Parathyroid adenoma (tissue), 2 donors: ENCODE data around the gene INPP4A.

Experiments used
- H2AFZ ChIP-seq: fragments of 300-600 bp; sonication (generic); one replicate; pipeline ENCODE4 v1.7.0; 2017; ENCODE audit warnings: antibody characterized with exemption, mild to moderate bottlenecking
- H3K27ac ChIP-seq: fragments of 300-600 bp; sonication (generic); one replicate; pipeline ENCODE4 v1.7.0; 2017
- H3K27me3 ChIP-seq: fragments of 300-600 bp; sonication (generic); one replicate; pipeline ENCODE4 v1.7.0; 2017; ENCODE audit warnings: low read length; ENCODE audit not compliant: control insufficient read depth, insufficient read depth
- H3K36me3 ChIP-seq: fragments of 300-600 bp; sonication (generic); one replicate; pipeline ENCODE4 v1.7.0; 2017; ENCODE audit warnings: low read length; ENCODE audit not compliant: control insufficient read depth, insufficient read depth
- H3K4me1 ChIP-seq: fragments of 300-600 bp; sonication (generic); one replicate; pipeline ENCODE4 v1.7.0; 2017; ENCODE audit warnings: control low read depth
- H3K4me2 ChIP-seq: fragments of 300-600 bp; sonication (generic); one replicate; pipeline ENCODE4 v1.7.0; 2017; ENCODE audit warnings: low read length
- H3K4me3 ChIP-seq: fragments of 300-600 bp; sonication (generic); one replicate; pipeline ENCODE4 v1.7.0; 2017; ENCODE audit warnings: low read depth, low read length
- H3K79me2 ChIP-seq: fragments of 300-600 bp; sonication (generic); one replicate; pipeline ENCODE4 v1.7.0; 2017; ENCODE audit warnings: control low read depth
- H3K9ac ChIP-seq: fragments of 300-600 bp; sonication (generic); one replicate; pipeline ENCODE4 v1.7.0; 2017; ENCODE audit warnings: mild to moderate bottlenecking
- H3K9me3 ChIP-seq: fragments of 300-600 bp; sonication (generic); one replicate; pipeline ENCODE4 v1.7.0; 2017; ENCODE audit warnings: low read length; ENCODE audit not compliant: control insufficient read depth
- TF ChIP-seq, protein P1 (sequence below): fragments of 300-600 bp; sonication (generic); IDR thresholded peaks from one replicate; pipeline ENCODE4 v1.7.0; 2017; ENCODE audit warnings: antibody characterized with exemption, mild to moderate bottlenecking
- donor health status: primary hyperparathyroidism.

Gene INPP4A

DNA sequence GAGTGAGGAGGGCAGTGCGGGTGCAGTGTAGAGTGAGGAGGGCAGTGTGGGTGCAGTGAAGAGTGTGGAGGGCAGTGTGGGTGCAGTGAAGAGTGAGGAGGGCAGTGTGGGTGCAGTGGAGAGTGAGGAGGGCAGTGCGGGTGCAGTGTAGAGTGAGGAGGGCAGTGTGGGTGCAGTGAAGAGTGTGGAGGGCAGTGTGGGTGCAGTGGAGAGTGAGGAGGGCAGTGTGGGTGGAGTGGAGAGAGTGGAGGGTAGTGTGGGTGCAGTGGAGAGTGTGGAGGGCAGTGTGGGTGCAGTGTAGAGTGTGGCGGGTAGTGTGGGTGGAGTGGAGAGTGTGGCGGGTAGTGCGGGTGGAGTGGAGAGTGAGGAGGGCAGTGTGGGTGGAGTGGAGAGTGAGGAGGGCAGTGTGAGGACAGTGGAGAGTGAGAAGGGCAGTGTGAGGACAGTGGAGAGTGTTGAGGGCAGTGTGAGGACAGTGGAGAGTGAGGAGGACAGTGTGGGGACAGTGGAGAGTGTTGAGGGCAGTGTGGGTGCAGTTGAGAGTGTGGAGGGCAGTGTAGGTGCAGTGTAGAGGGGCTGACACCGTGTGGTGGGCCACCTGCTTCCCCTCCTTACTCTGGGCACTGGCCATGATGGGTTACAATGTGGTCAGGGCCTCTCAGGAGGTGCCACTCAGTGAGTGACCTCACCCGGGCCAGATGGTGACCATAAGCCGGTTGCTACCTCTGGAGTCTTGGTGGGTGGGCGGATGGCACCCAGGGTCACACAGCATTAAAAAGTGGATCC lies 28.5 kb downstream of the INPP4A start:
- Histone ChIP-seq H3K36me3 (no peaks in the 10 kb centered on the region), H3K9me3 (no peaks in the 10 kb centered on the region), H3K9ac (no peak overlapping the region), H3K27ac (no peak overlapping the region), H2AFZ (no peak overlapping the region), H3K79me2 (peaks cover 64% of the 10 kb centered on the region), H3K4me3 (no peak overlapping the region), H3K27me3 (no peaks in the 10 kb centered on the region), H3K4me2 (no peak overlapping the region), H3K4me1 (peaks cover 31% of the 10 kb centered on the region)
- TF ChIP-seq, protein P1, sequence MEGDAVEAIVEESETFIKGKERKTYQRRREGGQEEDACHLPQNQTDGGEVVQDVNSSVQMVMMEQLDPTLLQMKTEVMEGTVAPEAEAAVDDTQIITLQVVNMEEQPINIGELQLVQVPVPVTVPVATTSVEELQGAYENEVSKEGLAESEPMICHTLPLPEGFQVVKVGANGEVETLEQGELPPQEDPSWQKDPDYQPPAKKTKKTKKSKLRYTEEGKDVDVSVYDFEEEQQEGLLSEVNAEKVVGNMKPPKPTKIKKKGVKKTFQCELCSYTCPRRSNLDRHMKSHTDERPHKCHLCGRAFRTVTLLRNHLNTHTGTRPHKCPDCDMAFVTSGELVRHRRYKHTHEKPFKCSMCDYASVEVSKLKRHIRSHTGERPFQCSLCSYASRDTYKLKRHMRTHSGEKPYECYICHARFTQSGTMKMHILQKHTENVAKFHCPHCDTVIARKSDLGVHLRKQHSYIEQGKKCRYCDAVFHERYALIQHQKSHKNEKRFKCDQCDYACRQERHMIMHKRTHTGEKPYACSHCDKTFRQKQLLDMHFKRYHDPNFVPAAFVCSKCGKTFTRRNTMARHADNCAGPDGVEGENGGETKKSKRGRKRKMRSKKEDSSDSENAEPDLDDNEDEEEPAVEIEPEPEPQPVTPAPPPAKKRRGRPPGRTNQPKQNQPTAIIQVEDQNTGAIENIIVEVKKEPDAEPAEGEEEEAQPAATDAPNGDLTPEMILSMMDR, result no peak

DNA sequence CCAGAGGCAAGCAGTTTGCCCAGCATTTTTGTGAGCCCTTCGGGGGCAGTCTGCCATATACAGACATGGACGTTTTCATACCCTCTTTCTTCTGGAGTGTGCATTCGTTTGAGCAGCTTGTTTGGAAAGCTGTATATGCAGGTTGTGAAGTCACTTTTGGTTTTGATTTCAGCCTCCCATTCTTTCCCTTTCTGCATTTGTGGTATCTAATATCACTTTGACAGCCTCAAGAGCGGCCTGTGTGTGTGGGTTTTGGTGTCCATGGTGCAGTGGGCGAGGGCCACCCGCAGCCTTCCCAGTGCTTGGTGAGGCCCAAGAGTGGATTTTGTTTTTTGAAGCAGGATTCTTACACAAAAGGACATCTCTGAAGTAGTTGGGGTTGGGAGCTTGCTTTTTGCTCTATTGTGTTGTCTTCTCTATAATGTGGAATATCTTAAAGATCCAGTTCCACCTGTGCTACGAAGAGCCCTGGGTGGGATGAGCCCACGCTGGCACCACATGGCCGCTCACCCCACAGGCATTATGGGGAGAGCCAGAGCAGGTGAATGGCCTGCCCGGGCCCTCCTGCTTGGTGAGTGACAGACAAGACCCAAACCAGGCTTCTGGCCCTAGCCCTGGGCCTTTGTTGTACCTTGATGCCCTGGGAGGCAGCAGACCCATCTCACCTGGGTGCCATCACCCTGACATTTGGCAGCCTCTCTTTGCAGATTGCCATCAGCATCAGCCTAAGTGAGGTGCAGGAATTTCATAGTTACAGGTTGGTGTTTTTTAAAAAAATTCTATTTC lies 29.5 kb downstream of the INPP4A start:
- Histone ChIP-seq H3K9ac (no peak overlapping the region), H3K36me3 (no peaks in the 10 kb centered on the region), H3K4me1 (peaks cover 29% of the 10 kb centered on the region), H3K79me2 (peaks cover 63% of the 10 kb centered on the region), H2AFZ (no peak overlapping the region), H3K27ac (peak overlapping the region; percentile 12), H3K4me2 (no peak overlapping the region), H3K9me3 (no peaks in the 10 kb centered on the region), H3K4me3 (no peak overlapping the region), H3K27me3 (no peaks in the 10 kb centered on the region)
- TF ChIP-seq, protein P1, result no peak

DNA sequence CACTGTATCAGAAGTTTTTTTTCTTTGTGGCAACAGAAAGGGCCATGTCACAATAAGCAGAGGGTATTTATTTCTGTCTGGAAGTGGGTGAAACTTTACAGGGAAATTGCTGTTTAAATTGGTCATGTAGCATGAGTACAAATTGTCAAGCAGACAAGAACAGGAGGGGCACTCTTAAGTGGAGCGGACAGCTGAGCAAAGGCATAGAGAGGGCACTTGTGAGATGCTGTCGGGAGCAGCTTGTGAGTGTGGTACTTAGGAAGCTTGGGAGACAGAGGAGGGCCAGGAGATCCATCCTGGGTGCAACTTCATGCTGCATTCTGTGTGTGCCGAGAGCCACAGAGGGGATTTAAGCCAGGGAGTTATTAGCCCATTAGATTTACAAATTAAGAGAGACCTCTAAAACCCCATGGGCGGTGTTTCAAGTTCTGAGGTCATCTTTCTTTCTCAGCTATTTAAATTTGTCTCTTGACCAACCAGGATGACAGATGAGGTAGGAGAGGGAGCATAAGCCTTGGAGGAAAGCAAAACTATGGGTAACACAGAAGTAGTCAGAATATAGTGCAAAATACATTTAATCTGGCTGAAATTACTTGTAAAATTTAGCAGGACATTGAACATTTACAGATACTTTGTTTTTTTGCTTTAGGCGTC lies 30.4 kb downstream of the INPP4A start:
- Histone ChIP-seq H3K36me3 (no peaks in the 10 kb centered on the region), H3K79me2 (peaks cover 59% of the 10 kb centered on the region), H3K4me2 (no peak overlapping the region), H3K9me3 (no peaks in the 10 kb centered on the region), H3K4me3 (no peak overlapping the region), H3K4me1 (peaks cover 35% of the 10 kb centered on the region), H2AFZ (no peak overlapping the region), H3K27me3 (no peaks in the 10 kb centered on the region), H3K27ac (no peak overlapping the region), H3K9ac (no peak overlapping the region)
- TF ChIP-seq, protein P1, result no peak

DNA sequence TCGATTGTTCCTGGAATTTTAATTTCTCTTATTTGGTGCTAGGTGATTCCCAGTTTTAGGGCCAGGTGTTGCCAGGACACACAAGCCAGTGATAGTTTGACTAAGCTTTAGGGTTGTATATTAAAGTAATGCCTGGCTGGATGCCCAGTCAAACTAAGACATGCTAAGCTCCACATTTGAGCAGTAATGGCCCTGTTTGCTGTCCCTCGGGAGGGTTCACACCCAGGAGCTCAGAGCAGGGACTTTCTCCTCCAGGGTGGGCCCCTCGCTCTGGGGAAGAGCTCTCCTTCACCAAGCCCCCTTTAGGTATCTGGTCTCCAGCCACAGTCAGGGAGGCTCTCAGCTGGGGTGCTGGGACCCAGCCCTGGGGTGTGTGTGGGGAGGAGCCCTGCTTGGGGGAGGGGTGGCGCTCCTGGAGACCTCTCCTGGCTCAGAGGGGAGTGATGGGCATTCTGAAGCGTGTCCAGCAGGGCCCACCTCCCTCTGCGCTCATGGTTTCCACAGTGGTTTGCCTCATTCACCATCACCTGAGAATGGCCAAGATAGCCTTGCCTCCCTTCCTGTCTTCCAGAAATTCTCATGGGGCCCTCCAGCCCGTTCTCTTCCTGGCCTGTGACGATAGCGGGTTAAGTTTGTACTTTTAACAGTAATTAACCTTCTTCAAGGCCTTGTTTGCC lies 31.7 kb downstream of the INPP4A start:
- Histone ChIP-seq H3K4me3 (no peak overlapping the region), H3K9ac (no peak overlapping the region), H3K4me2 (no peak overlapping the region), H3K27me3 (no peaks in the 10 kb centered on the region), H3K27ac (no peak overlapping the region), H3K79me2 (peaks cover 58% of the 10 kb centered on the region), H3K9me3 (no peaks in the 10 kb centered on the region), H2AFZ (no peak overlapping the region), H3K36me3 (no peaks in the 10 kb centered on the region), H3K4me1 (peaks cover 36% of the 10 kb centered on the region)
- TF ChIP-seq, protein P1, result no peak
